WTC11 (cell line): ENCODE measurements around the gene IGFBP2. TPM values are rescaled to one million over a fixed set of nuclear protein-coding genes. Genes with fewer than 3 reads are reported as not detected.

Source experiments
- ELF4 ChIP-seq: sonication (generic); formaldehyde crosslinking; IDR thresholded peaks from 2 replicates; pipeline ENCODE4 v1.8.1; 2022; ENCODE audit warnings: low read depth, mild to moderate bottlenecking, moderate library complexity, missing genetic modification reagents
- FOXP1 ChIP-seq: sonication (generic); formaldehyde crosslinking; IDR thresholded peaks from 2 replicates; pipeline ENCODE4 v1.8.0; 2022; ENCODE audit warnings: missing genetic modification reagents, mild to moderate bottlenecking, moderate library complexity, borderline replicate concordance
- GTF2I ChIP-seq: fragments of 250-450 bp; sonication (Bioruptor Pico); conservative IDR thresholded peaks from 2 replicates; pipeline ENCODE4 v1.4.0; 2021; ENCODE audit warnings: mild to moderate bottlenecking
- MYBL2 ChIP-seq: sonication (generic); formaldehyde crosslinking; IDR thresholded peaks from 2 replicates; pipeline ENCODE4 v1.8.1; 2023; ENCODE audit warnings: mild to moderate bottlenecking, moderate library complexity, missing genetic modification reagents
- NFE2L1 ChIP-seq: sonication (generic); formaldehyde crosslinking; IDR thresholded peaks from 2 replicates; pipeline ENCODE4 v1.8.1; 2023; ENCODE audit warnings: missing genetic modification reagents
- NFYB ChIP-seq: sonication (generic); formaldehyde crosslinking; conservative IDR thresholded peaks from 2 replicates; pipeline ENCODE4 v1.8.0; 2022; ENCODE audit warnings: low read depth, missing genetic modification reagents
- PRRX2 ChIP-seq: fragments of 250-450 bp; sonication (Bioruptor Pico); IDR thresholded peaks from 2 replicates; pipeline ENCODE4 v1.8.0; 2021; ENCODE audit warnings: mild to moderate bottlenecking
- TEAD4 ChIP-seq: sonication (generic); formaldehyde crosslinking; IDR thresholded peaks from 2 replicates; pipeline ENCODE4 v1.8.0; 2022; ENCODE audit warnings: mild to moderate bottlenecking, missing genetic modification reagents
- ZNF219 ChIP-seq: sonication (generic); formaldehyde crosslinking; IDR thresholded peaks from 2 replicates; pipeline ENCODE4 v1.8.0; 2023; ENCODE audit warnings: missing genetic modification reagents, mild to moderate bottlenecking, borderline replicate concordance
- ZNF423 ChIP-seq: fragments of 250-450 bp; sonication (Bioruptor Pico); IDR thresholded peaks from 2 replicates; pipeline ENCODE4 v2.1.2; 2022; ENCODE audit warnings: mild to moderate bottlenecking, moderate library complexity
- ZNF671 ChIP-seq: fragments of 250-450 bp; sonication (Bioruptor Pico); IDR thresholded peaks from 2 replicates; pipeline ENCODE4 v1.8.0; 2021; ENCODE audit warnings: mild to moderate bottlenecking
- total RNA-seq: library from RNA; stranded (reverse); gene quantifications from 3 replicates; pipeline ENCODE4 v1.2.3, GENCODE V29; 2021
- TF ChIP-seq, protein P1 (sequence below): fragments of 250-450 bp; sonication (Bioruptor Pico); IDR thresholded peaks from 2 replicates; pipeline ENCODE4 v1.9.0; 2021; ENCODE audit warnings: mild to moderate bottlenecking
- TF ChIP-seq, protein P2 (sequence below): fragments of 250-450 bp; sonication (Bioruptor Pico); conservative IDR thresholded peaks from 2 replicates; pipeline ENCODE4 v1.9.0; 2021; ENCODE audit warnings: mild to moderate bottlenecking
- TF ChIP-seq, protein P3 (sequence below): sonication (generic); formaldehyde crosslinking; IDR thresholded peaks from 2 replicates; pipeline ENCODE4 v1.8.0; 2023; ENCODE audit warnings: missing genetic modification reagents, mild to moderate bottlenecking, borderline replicate concordance
- TF ChIP-seq, protein P4 (sequence below): sonication (generic); formaldehyde crosslinking; IDR thresholded peaks from 2 replicates; pipeline ENCODE4 v1.8.1; 2023; ENCODE audit warnings: mild to moderate bottlenecking, moderate library complexity, missing genetic modification reagents

IGFBP2 gene
- total RNA-seq, 1 experiment from 2014 or later: 514 TPM

DNA sequence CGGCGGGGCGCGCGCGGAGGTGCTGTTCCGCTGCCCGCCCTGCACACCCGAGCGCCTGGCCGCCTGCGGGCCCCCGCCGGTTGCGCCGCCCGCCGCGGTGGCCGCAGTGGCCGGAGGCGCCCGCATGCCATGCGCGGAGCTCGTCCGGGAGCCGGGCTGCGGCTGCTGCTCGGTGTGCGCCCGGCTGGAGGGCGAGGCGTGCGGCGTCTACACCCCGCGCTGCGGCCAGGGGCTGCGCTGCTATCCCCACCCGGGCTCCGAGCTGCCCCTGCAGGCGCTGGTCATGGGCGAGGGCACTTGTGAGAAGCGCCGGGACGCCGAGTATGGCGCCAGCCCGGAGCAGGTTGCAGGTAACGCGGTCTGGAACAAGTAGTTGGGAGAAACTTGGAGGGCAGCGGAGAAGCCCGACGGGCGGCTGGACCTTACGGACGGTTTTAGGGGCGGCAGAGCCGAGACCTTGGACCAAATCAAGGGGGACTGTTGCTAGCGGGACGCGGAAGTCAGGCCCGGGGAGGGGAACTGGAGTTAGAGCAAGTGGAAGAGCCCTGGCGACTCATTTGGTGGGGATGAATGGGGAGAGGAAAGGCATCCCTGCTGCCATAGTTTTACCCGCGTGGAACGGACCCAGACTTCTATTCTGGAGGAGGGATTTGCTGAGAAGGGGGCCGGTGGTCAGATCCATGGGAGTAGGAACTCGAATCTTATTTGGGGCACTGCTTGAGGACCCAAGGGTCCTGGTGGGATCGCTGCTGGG, 573 bp downstream of the IGFBP2 start (continued):
- TF ChIP-seq, protein P1, sequence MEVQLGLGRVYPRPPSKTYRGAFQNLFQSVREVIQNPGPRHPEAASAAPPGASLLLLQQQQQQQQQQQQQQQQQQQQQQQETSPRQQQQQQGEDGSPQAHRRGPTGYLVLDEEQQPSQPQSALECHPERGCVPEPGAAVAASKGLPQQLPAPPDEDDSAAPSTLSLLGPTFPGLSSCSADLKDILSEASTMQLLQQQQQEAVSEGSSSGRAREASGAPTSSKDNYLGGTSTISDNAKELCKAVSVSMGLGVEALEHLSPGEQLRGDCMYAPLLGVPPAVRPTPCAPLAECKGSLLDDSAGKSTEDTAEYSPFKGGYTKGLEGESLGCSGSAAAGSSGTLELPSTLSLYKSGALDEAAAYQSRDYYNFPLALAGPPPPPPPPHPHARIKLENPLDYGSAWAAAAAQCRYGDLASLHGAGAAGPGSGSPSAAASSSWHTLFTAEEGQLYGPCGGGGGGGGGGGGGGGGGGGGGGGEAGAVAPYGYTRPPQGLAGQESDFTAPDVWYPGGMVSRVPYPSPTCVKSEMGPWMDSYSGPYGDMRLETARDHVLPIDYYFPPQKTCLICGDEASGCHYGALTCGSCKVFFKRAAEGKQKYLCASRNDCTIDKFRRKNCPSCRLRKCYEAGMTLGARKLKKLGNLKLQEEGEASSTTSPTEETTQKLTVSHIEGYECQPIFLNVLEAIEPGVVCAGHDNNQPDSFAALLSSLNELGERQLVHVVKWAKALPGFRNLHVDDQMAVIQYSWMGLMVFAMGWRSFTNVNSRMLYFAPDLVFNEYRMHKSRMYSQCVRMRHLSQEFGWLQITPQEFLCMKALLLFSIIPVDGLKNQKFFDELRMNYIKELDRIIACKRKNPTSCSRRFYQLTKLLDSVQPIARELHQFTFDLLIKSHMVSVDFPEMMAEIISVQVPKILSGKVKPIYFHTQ (CRISPR knock-in tag): no peak
- peak; percentile 28; the same call in 1 of the 2 replicates for TF ChIP-seq ZNF423
- TF ChIP-seq, protein P2, sequence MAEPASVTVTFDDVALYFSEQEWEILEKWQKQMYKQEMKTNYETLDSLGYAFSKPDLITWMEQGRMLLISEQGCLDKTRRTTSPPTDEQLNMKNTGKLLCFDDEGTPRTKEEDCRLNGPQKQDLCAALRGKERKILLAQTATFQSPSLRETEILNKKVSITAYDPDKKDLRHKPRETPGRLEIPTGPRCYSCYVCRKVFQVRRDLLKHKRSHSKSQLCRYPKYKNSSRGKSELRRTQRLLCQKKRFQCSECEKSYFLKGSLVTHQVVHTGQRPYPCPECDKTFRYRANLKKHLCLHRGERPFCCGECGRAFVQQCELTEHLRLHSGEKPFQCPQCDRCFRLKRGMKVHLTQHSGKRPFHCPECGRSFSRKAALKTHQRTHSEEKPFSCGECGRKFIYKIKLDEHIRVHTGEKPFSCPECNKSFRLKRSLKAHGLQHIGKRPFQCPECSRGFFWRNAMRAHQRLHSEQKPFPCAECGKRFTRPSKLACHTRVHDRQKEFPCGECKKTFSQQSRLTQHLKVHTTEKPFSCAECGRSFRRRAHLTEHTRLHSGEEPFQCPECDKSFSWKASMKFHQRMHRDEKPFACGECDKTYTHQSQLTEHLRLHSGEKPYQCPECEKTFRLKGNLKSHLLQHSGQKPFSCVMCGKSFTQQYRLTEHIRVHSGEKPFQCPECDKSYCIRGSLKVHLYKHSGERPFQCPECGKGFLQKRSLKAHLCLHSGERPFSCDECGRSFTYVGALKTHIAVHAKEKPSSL (CRISPR knock-in tag): no peak
- TF ChIP-seq, protein P3, sequence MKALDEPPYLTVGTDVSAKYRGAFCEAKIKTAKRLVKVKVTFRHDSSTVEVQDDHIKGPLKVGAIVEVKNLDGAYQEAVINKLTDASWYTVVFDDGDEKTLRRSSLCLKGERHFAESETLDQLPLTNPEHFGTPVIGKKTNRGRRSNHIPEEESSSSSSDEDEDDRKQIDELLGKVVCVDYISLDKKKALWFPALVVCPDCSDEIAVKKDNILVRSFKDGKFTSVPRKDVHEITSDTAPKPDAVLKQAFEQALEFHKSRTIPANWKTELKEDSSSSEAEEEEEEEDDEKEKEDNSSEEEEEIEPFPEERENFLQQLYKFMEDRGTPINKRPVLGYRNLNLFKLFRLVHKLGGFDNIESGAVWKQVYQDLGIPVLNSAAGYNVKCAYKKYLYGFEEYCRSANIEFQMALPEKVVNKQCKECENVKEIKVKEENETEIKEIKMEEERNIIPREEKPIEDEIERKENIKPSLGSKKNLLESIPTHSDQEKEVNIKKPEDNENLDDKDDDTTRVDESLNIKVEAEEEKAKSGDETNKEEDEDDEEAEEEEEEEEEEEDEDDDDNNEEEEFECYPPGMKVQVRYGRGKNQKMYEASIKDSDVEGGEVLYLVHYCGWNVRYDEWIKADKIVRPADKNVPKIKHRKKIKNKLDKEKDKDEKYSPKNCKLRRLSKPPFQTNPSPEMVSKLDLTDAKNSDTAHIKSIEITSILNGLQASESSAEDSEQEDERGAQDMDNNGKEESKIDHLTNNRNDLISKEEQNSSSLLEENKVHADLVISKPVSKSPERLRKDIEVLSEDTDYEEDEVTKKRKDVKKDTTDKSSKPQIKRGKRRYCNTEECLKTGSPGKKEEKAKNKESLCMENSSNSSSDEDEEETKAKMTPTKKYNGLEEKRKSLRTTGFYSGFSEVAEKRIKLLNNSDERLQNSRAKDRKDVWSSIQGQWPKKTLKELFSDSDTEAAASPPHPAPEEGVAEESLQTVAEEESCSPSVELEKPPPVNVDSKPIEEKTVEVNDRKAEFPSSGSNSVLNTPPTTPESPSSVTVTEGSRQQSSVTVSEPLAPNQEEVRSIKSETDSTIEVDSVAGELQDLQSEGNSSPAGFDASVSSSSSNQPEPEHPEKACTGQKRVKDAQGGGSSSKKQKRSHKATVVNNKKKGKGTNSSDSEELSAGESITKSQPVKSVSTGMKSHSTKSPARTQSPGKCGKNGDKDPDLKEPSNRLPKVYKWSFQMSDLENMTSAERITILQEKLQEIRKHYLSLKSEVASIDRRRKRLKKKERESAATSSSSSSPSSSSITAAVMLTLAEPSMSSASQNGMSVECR (CRISPR knock-in tag): 0 out of 2 replicates have a peak, but pooled peaks have one; percentile 24
- TF ChIP-seq ELF4 (CRISPR knock-in tag): no peak
- TF ChIP-seq TEAD4 (CRISPR knock-in tag): no peak
- no peak for TF ChIP-seq ZNF219 (CRISPR knock-in tag)
- no peak for TF ChIP-seq GTF2I (CRISPR knock-in tag)
- TF ChIP-seq, protein P4, sequence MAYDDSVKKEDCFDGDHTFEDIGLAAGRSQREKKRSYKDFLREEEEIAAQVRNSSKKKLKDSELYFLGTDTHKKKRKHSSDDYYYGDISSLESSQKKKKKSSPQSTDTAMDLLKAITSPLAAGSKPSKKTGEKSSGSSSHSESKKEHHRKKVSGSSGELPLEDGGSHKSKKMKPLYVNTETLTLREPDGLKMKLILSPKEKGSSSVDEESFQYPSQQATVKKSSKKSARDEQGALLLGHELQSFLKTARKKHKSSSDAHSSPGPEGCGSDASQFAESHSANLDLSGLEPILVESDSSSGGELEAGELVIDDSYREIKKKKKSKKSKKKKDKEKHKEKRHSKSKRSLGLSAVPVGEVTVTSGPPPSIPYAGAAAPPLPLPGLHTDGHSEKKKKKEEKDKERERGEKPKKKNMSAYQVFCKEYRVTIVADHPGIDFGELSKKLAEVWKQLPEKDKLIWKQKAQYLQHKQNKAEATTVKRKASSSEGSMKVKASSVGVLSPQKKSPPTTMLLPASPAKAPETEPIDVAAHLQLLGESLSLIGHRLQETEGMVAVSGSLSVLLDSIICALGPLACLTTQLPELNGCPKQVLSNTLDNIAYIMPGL (CRISPR knock-in tag): no peak
- TF ChIP-seq NFYB: no peak
- no peak for TF ChIP-seq ZNF671
- no peak for TF ChIP-seq MYBL2 (CRISPR knock-in tag)
- TF ChIP-seq NFE2L1 (CRISPR knock-in tag): no peak
- no peak for TF ChIP-seq FOXP1
- no peak for TF ChIP-seq PRRX2 (CRISPR knock-in tag)
